T-cell (primary cell): ENCODE measurements around the gene DSP. TPM values are rescaled to one million over a fixed set of nuclear protein-coding genes. Genes with fewer than 3 reads are reported as not detected.

Source experiments
- ATAC-seq, 4 experiments: fragments of 200-7000 bp in 3 of 4; fragments of 150-1000 bp in 1 of 4; cut with Tn5 transposase; replicated peaks in 1 of 4; 1 replicate in 3 of 4; 2 replicates in 1 of 4; pipeline ENCODE4 v1.10.0; 2021; ENCODE audit warnings: moderate library complexity in 3 of 4, mild to moderate bottlenecking in 2 of 4, moderate number of reproducible peaks in 1 of 4
- CTCF ChIA-PET, 2 donors: fragments of 300-600 bp; sonication (Branson Sonifier 250); formaldehyde crosslinking; loops; one replicate each; lab custom pipeline; 2022; ENCODE audit warnings: antibody characterized with exemption in 2 of 2; lab: Charles Lee
- POLR2A ChIA-PET, 2 donors: fragments of 300-600 bp; sonication (Branson Sonifier 250); formaldehyde crosslinking; loops; one replicate each; lab custom pipeline; 2022; ENCODE audit warnings: antibody characterized with exemption in 2 of 2; lab: Charles Lee
- DNase-seq, 35 experiments: peaks; one replicate each; pipeline versions ENCODE4 v3.0.0 to v3.0.0-alpha.2; 2013 to 2023
- H3K27ac ChIP-seq: one replicate; pipeline ENCODE4 v1.5.1; 2013; ENCODE audit warnings: low read length
- H3K27me3 ChIP-seq, 2 experiments: replicated peaks in 1 of 2; 1 replicate in 1 of 2; 2 replicates in 1 of 2; pipeline versions ENCODE4 v1.6.1 to v1.7.0; 2013; ENCODE audit warnings: low read length in 1 of 2, mixed read lengths in 1 of 2; ENCODE audit not compliant: control insufficient read depth in 2 of 2, insufficient read depth in 2 of 2; ENCODE audit errors: extremely low read depth in 1 of 2
- H3K36me3 ChIP-seq, 2 donors: 1 replicate in 1 of 2; 2 replicates in 1 of 2; pipeline versions ENCODE4 v1.6.1 to v1.7.0; 2013; ENCODE audit warnings: low read length in 1 of 2; ENCODE audit not compliant: control insufficient read depth in 2 of 2, insufficient read depth in 1 of 2; ENCODE audit errors: extremely low read depth in 1 of 2
- H3K4me1 ChIP-seq, 2 experiments: 1 replicate in 1 of 2; 2 replicates in 1 of 2; pipeline versions ENCODE4 v1.6.1 to v1.7.0; 2013; ENCODE audit warnings: low read length in 2 of 2, mixed read lengths in 1 of 2; ENCODE audit not compliant: insufficient read depth in 2 of 2, control insufficient read depth in 1 of 2; ENCODE audit errors: extremely low read depth in 1 of 2
- H3K4me3 ChIP-seq, 2 donors: 1 replicate in 1 of 2; 2 replicates in 1 of 2; pipeline versions ENCODE4 v1.5.1 to v1.7.0; 2013; ENCODE audit warnings: mild to moderate bottlenecking in 2 of 2, low read length in 1 of 2, moderate library complexity in 1 of 2; ENCODE audit not compliant: control insufficient read depth in 1 of 2; ENCODE audit errors: extremely low read depth in 1 of 2
- H3K9me3 ChIP-seq: 2 replicates; pipeline ENCODE4 v1.7.0; 2013
- H3K27ac Mint-ChIP-seq, 2 donors: one replicate each; pipeline ENCODE4 v1.8.0; 2020 to 2021; ENCODE audit warnings: mild to moderate bottlenecking in 2 of 2, mixed read lengths in 2 of 2
- H3K27me3 Mint-ChIP-seq, 2 donors: one replicate each; pipeline ENCODE4 v1.8.0; 2021 to 2022; ENCODE audit warnings: mixed read lengths in 2 of 2
- H3K36me3 Mint-ChIP-seq: one replicate; pipeline ENCODE4 v1.8.0; 2021; ENCODE audit warnings: mixed read lengths
- H3K4me1 Mint-ChIP-seq, 3 donors: one replicate each; pipeline ENCODE4 v1.8.0; 2020 to 2022; ENCODE audit warnings: mixed read lengths in 3 of 3, mild to moderate bottlenecking in 1 of 3
- H3K4me3 Mint-ChIP-seq, 3 donors: one replicate each; pipeline ENCODE4 v1.8.0; 2020 to 2022; ENCODE audit warnings: mild to moderate bottlenecking in 3 of 3, mixed read lengths in 3 of 3, moderate library complexity in 3 of 3
- H3K9me3 Mint-ChIP-seq, 3 donors: one replicate each; pipeline ENCODE4 v1.8.0; 2020 to 2022; ENCODE audit warnings: mixed read lengths in 3 of 3
- WGBS: methylation state at CpG from one replicate; pipeline ENCODE4 v1.1.5; 2013; ENCODE audit warnings: missing lambda C conversion rate; ENCODE audit not compliant: insufficient coverage; 5-methylcytosine and 5-hydroxymethylcytosine counted together
- total RNA-seq, 35 experiments: library from RNA in 6 of 35; stranded (reverse) in 6 of 35; fragments of 120-200 nt in 1 of 35; gene quantifications; one replicate each; pipeline versions ENCODE4 v1.2.1 to v1.2.4 and lab custom pipeline; 2013 to 2026

Gene DSP
- total RNA-seq, 5 donors from 2014 or later (not counting 1 experiment from before 2014, with no cell fraction given), result 0.12 to 1.0 (median 0.80) TPM; not detected in 1

GRCh38 chr6:7562769-7563168 lies 21.3 kb downstream of the DSP start:
- DNase-seq (no peak), ATAC-seq (no peak)
- Histone ChIP-seq H3K4me1 (no peaks in the 10 kb centered on the region), H3K4me3 (no peak overlapping the region), H3K27ac (no peak overlapping the region), H3K9me3 (no peaks in the 10 kb centered on the region), H3K36me3 (no peaks in the 10 kb centered on the region), H3K27me3 (peaks cover 3 to 17% of the 10 kb centered on the region in 2 experiments)
- no peaks in the 10 kb centered on the region for H3K36me3 Mint-ChIP-seq
- CTCF ChIA-PET, result no interaction called here
- WGBS, result 83% methylated on average over 2 of the region's 4 CpGs
- no peaks in the 10 kb centered on the region for H3K4me1 Mint-ChIP-seq
- no peaks in the 10 kb centered on the region for H3K9me3 Mint-ChIP-seq
- H3K27me3 Mint-ChIP-seq, result peaks cover 47 to 48% of the 10 kb centered on the region in 2 donors
- H3K27ac Mint-ChIP-seq, result no peak overlapping the region
- POLR2A ChIA-PET, result no interaction called here
- no peak overlapping the region for H3K4me3 Mint-ChIP-seq

DNA sequence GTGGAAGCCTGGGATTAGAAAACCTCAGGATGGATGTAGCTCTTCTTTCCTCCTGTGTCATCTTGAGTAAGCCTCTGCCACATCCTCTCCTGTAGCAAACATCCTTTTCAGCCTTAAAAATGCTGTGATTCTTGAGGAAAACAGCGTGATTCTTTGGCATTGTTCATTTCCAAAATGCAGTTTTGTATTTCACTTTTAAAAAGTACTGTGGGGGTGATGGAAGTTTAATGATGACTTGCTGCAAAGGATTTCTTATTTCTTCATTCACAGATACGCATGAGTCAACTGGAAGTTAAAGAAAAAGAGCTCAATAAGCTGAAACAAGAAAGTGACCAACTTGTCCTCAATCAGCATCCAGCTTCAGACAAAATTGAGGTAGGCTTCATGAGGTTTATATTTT lies 24.6 kb downstream of the DSP start:
- Histone ChIP-seq H3K9me3 (no peaks in the 10 kb centered on the region), H3K4me3 (no peak overlapping the region), H3K36me3 (no peaks in the 10 kb centered on the region), H3K27ac (no peak overlapping the region), H3K4me1 (no peaks in the 10 kb centered on the region), H3K27me3 (peaks cover 0 to 16% of the 10 kb centered on the region in 2 experiments)
- Mint-ChIP-seq H3K27me3 (peaks cover 54 to 55% of the 10 kb centered on the region in 2 donors), H3K4me1 (no peaks in the 10 kb centered on the region), H3K27ac (no peak overlapping the region), H3K9me3 (no peaks in the 10 kb centered on the region), H3K4me3 (no peak overlapping the region), H3K36me3 (no peaks in the 10 kb centered on the region)
- DNase-seq, result no peak
- no peak for ATAC-seq
- 83% methylated on average over 1 of the region's 2 CpGs for WGBS
- POLR2A ChIA-PET, result no interaction called here
- CTCF ChIA-PET, result no interaction called here

GRCh38 chr6:7566617-7567173 lies 25.2 kb downstream of the DSP start:
- H3K4me1 ChIP-seq, result no peaks in the 10 kb centered on the region
- 96% methylated on average over 2 of the region's 4 CpGs for WGBS
- POLR2A ChIA-PET, result no interaction called here
- Mint-ChIP-seq H3K9me3 (no peaks in the 10 kb centered on the region), H3K4me1 (no peaks in the 10 kb centered on the region), H3K27ac (no peak overlapping the region), H3K4me3 (no peak overlapping the region), H3K27me3 (peaks cover 48 to 49% of the 10 kb centered on the region in 2 donors), H3K36me3 (no peaks in the 10 kb centered on the region)
- H3K9me3 ChIP-seq, result no peaks in the 10 kb centered on the region
- no peak overlapping the region for H3K4me3 ChIP-seq
- H3K27ac ChIP-seq, result no peak overlapping the region
- CTCF ChIA-PET, result no interaction called here
- DNase-seq (no peak), ATAC-seq (no peak)
- H3K27me3 ChIP-seq, result peaks cover 0 to 13% of the 10 kb centered on the region in 2 experiments
- H3K36me3 ChIP-seq, result no peaks in the 10 kb centered on the region

GRCh38 chr6:7568021-7568420 lies 26.6 kb downstream of the DSP start:
- no peak for DNase-seq
- Mint-ChIP-seq H3K9me3 (no peaks in the 10 kb centered on the region), H3K27me3 (peaks cover 40 to 41% of the 10 kb centered on the region in 2 donors), H3K36me3 (no peaks in the 10 kb centered on the region), H3K4me1 (no peaks in the 10 kb centered on the region), H3K4me3 (no peak overlapping the region), H3K27ac (no peak overlapping the region)
- peaks cover 0 to 13% of the 10 kb centered on the region in 2 experiments for H3K27me3 ChIP-seq
- no peaks in the 10 kb centered on the region for H3K36me3 ChIP-seq
- POLR2A ChIA-PET, result interaction anchor here in 1 of 2 donors (0.6 kb wide), 1 partner anchor 47 kb away, joined by 3 read pairs; no protein-coding TSS in a partner anchor
- H3K4me3 ChIP-seq, result no peak overlapping the region
- no peak overlapping the region for H3K27ac ChIP-seq
- CTCF ChIA-PET, result interaction anchor here in 1 of 2 donors (1.1 kb wide), 1 partner anchor 47 kb away, joined by 3 read pairs; no protein-coding TSS in a partner anchor
- WGBS, result no CpG with 5 or more reads among the region's 3 CpGs
- ATAC-seq, result no peak
- H3K9me3 ChIP-seq, result no peaks in the 10 kb centered on the region
- H3K4me1 ChIP-seq, result no peaks in the 10 kb centered on the region

GRCh38 chr6:7569082-7569481 lies 27.6 kb downstream of the DSP start:
- Histone ChIP-seq H3K36me3 (no peaks in the 10 kb centered on the region), H3K27ac (no peak overlapping the region), H3K4me1 (no peaks in the 10 kb centered on the region), H3K27me3 (peaks cover 0 to 13% of the 10 kb centered on the region in 2 experiments), H3K9me3 (no peaks in the 10 kb centered on the region), H3K4me3 (no peak overlapping the region)
- Mint-ChIP-seq H3K36me3 (no peaks in the 10 kb centered on the region), H3K4me3 (no peak overlapping the region), H3K9me3 (no peaks in the 10 kb centered on the region), H3K27ac (no peak overlapping the region), H3K4me1 (no peaks in the 10 kb centered on the region), H3K27me3 (peaks cover 30 to 38% of the 10 kb centered on the region in 2 donors)
- 88% methylated on average over 8 of the region's 13 CpGs for WGBS
- no peak for DNase-seq
- POLR2A ChIA-PET, result interaction anchor here in 1 of 2 donors (0.6 kb wide), 1 partner anchor 1127 kb away, joined by 5 read pairs; no protein-coding TSS in a partner anchor
- ATAC-seq, result no peak
- CTCF ChIA-PET, result interaction anchor here in 1 of 2 donors (1.1 kb wide), 1 partner anchor 46 kb away, joined by 3 read pairs; no protein-coding TSS in a partner anchor

- 82% methylated on average over 1 of the region's 9 CpGs for WGBS
- Mint-ChIP-seq H3K27ac (no peak overlapping the region), H3K4me3 (no peak overlapping the region), H3K36me3 (no peaks in the 10 kb centered on the region), H3K9me3 (no peaks in the 10 kb centered on the region), H3K27me3 (peaks cover 23 to 29% of the 10 kb centered on the region in 2 donors), H3K4me1 (no peaks in the 10 kb centered on the region)
- DNase-seq, result no peak
- Histone ChIP-seq H3K4me3 (no peak overlapping the region), H3K4me1 (no peaks in the 10 kb centered on the region), H3K27me3 (peaks cover 0 to 6% of the 10 kb centered on the region in 2 experiments), H3K27ac (no peak overlapping the region), H3K9me3 (no peaks in the 10 kb centered on the region), H3K36me3 (no peaks in the 10 kb centered on the region)
- ChIA-PET CTCF (no interaction called here), POLR2A (no interaction called here)
- no peak for ATAC-seq
Observed at GRCh38 chr6:7572213-7572943, 30.9 kb downstream of the DSP start.
